HG03039 (cell line): Measurements from ENCODE around the gene PROZ.

Experiments
- ATAC-seq: cut with Tn5 transposase; IDR thresholded peaks from one replicate; pipeline ENCODE4 v1.9.1; 2021; ENCODE audit warnings: mild to moderate bottlenecking, moderate library complexity; ENCODE audit not compliant: unreplicated experiment

The PROZ gene

DNA sequence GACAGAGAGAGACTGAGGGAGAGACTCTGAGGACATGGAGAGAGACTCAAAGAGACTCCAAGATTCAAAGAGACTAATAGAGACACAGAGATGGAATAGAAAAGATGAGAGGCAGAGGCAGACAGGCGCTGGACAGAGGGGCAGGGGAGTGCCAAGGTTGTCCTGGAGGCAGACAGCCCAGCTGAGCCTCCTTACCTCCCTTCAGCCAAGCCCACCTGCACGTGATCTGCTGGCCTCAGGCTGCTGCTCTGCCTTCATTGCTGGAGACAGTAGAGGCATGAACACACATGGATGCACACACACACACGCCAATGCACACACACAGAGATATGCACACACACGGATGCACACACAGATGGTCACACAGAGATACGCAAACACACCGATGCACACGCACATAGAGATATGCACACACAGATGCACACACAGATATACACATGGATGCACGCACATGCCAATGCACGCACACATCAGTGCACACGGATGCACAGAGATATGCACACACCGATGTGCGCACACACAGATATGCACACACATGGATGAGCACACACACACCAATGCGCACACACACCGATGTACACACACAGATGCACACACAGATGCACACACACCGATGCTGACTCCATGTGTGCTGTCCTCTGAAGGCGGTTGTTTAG is 39.2 kb upstream of the PROZ start:
- ATAC-seq, result no peak

GRCh38 chr13:113119822-113120189 is 38.6 kb upstream of the PROZ start:
- no peak for ATAC-seq

DNA sequence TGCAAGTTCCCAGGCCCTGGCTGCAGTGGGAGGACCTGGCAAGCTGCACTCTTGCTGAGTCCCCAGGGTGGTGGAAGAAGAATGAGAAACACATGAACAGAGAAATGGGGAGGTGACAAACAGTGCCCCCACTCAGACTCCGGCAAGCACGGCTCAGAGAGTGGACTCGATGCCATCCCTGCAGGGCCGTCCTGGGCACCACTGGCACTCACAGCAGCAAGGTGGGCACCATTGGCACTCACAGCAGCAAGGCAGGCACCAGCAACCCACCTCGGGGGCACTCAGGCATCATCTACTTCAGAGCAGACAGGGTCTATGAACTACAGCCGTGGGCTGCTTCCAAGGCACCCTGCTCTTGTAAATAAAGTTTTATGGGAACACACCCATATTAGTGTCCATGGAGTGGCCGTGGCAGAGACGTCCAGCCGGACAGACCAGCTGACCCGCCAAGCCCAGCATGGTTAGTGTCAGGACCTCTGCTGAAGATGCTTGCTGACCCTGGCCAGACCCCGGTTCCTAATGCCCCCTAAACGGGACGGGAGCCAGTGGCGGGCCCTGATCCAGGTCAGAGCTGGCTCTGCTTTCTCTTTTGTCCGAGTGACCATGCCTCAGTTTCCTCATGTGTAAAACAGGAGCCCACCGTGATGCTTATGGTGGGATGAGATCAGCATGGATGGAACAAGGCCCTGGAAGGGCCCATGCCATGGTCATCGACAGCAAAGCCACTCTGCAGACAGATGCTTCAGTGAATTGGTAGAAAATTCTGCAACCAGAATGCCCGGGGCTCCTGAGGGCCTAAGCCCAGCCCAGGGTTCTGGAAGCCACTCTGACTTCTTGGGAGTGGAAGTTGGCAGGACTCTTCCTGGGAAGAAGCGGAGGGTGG is 37.9 kb upstream of the PROZ start:
- ATAC-seq, result no peak

GRCh38 chr13:113121183-113121927 is 37.1 kb upstream of the PROZ start:
- ATAC-seq, result no peak

- ATAC-seq, result no peak
These were observed 36.4 kb upstream of the PROZ start for GRCh38 chr13:113121928-113122471.

DNA sequence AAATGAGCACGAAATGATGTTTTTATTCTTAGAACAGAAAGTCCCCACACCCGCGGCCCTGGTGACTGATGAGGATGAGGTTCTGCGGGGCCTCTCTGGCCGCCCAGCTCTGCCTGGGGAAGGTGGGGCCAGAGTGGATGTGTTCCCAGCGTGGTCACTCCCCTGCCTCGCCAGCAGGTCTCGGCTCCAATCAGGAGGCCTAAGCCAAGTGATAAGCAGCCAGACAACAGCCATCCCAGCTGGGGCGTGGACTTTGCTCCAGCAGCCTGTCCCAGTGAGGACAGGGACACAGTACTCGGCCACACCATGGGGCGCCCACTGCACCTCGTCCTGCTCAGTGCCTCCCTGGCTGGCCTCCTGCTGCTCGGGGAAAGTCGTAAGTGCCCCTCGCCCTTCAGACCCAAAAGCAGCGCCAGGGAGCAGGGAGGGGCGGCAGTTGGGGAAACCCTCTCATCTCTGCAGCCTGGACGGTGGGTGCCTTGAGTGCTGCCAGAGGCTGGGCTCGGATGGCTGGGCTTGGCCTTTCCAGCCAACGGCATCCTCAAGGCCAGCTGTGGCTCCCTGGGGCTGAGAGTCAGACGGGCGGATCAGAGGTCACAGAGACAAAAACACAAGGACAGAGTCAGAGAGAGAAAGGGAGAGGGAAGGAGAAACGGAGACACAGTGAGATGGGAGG is 35.8 kb upstream of the PROZ start, which contains the start of gene F10:
Gene F10 (plus strand): TSS at position 250 of the 676 bp plus-strand sequence. CDS start 57 bp downstream, at position 307.
- no peak for ATAC-seq

DNA sequence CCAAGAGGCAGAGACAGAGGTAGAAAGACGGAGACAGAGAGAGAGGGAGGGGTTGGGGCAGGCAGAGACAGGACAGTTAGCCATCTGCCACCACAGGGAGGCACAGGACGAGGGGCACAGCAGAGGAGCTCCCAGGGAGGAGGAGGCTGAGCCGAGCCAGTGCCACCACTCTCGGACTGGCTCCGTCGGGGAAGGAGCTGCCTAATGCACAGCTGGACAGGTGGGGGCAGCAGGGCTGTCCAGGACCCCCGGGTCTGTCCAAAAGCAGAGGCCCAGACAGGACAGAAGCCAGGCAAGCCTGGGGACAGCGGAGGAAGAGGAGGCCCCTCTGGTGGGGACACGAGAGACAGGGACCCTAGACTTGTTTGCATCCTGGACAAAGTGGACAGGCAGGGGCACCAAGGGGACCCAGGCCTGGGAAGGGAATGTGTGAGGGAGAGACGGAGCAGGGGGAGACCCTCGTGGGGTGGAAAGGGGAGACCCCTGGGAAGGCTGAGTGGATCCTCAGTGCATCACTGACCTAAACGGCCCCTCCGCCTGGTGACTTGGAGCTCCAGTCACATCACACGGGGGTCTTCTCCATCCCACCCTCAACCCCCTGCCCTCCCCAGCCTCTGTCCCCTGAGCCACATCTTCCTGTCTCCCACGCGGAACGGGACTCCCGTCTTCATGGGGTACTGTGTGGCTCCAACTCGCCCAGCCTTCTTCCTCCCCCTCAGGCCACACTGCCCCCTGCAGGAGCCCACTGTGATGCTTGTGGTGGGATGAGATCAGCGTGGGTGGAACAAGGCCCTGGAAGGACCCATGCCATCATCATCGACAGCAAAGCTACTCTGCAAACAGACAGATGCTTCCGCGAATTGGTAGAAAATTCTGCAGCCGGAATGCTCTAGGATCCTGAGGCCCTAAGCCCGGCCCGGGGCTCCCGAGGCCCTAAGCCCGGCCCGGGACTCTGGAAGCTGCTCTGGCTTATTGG is 34.9 kb upstream of the PROZ start:
- no peak for ATAC-seq

DNA sequence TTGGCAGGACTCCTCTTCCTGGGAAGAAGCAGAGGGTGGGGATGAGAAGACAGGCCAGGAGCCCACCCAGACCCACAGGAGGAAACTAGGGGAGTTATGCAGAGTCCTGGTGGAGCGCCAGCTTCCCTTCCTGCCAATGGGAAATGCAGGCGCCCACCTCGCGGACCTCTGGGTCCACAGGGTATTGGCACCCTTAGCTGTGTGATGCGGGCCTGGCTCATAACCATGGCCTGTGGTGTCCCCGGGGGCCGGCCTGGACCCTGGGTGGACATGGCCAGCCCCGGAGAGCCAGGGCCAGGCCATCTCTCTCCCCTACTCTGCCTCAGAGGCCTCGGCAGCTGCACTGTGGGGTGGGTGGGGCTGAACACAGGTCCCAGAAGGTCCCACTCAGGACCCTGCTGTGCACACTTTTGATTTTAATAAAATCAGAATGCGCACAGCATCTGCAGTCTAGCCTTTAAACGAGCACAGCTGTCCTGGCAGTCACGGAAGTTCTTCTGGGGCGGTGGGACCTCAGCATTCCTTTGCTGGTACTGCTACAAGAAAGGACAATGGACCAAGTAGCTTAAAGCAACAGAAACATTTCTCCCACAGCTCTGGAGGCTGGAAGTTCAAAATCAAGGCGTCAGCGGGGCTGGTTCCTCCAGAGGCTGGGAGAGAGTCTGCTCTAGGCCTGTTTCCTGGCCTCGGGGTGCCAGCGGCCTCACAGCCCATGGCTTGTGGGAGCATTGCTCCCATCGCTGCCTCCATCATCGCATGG is 34.1 kb upstream of the PROZ start:
- ATAC-seq, result no peak

DNA sequence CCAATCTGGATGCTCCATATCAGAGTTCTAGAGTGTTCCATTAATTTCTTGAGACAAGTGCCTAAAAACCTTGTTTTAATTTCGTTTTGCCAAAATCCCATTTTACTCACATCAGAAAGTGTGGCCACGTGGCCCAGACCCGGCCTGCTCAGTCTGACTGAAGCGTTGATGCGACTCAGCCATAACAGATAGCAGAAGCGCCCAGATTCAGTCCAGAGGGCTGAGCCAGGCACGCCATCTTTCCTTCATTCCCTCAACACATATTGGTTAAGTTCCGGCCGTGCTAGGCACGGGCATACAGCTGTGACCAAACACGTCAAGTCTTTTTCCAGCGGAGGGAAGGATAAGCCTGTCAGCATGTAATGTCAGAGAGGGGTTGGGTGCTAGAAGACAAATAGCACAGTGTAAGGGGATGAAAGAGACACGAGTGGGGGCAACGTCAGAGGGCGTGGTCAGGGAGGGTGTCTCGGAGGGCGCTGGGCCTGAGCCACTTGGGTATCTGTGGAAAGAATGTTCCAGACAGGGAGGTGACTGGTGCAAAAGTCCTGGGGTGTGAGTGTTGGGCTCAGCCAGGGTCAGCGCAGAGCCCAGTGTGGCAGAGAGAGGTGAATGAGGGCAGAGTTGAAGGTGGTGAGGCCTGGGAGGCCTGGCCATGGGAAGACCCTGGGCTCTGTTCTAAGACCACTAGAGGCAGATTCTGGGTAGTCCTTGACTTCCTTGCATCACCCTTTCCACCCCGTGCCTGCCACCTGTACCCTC is 32.8 kb upstream of the PROZ start:
- no peak for ATAC-seq

DNA sequence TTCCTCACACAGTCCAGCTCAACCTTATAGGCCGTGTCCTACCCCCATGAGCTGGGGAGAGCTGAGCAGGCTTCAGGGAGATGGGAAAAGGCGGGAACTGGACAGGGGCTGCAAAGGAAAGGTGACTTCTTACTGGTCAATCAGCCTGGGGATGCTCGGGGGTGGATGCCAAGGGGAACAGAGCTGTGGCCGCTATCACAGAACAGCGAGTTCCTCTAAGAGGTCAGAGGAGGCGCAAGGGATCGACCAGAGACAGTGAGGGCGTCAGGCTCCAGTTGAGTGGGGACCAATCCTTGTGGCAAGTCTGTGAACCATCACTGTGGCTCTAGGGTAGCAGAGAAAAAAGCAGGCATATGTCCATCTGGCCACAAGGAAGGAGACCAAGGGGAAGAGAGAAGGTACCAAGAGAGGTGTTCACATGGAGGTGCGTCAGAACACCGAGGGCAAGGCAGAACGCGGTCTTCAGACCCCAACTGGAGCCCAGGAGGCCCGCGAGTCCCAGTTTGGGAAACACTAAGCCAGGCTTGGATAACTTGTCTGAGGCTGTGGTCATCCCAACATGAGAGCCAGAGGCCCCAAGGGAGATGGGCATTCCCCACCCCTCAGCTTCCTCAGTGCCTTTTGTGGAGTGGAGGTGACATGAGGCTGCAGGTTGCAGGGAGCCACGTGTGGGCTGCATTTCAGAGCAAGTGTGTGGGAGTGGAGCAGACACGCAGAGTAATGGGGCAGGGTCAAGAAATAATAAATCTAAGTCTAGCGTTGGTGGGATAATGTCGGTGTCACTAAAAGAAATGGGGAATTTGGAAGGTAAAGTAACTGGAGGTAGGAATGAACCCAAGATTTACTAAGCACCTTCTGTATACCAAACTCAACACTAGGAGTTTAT is 31.9 kb upstream of the PROZ start:
- no peak for ATAC-seq

GRCh38 chr13:113129480-113129879 is 29.0 kb upstream of the PROZ start:
- no peak for ATAC-seq

- ATAC-seq, result no peak
These were observed 28.3 kb upstream of the PROZ start for GRCh38 chr13:113129921-113130750.

DNA sequence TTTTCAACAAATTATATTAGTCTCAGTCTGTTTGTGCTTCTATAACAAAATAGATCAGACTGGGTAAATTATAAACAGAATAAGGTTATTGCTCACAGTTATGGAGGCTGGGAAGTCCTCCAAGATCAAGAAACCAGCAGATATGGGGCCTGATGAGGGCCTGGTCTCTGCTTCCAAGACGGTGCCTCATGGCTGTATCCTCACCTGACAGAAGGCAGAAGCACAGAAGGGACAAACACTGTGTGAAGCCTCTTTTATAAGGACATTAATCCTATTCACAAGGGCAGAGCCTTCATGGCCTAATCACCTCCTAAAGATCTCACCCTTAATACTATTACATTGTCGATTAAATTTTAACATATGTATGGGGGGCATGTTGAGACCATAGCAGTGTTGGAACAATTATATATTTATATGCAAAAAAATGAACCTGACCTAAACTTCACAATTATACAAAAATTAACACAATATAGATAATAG is 23.1 kb upstream of the PROZ start:
- ATAC-seq, result no peak

- ATAC-seq, result no peak
These were observed 20.7 kb upstream of the PROZ start for GRCh38 chr13:113137691-113138298.

DNA sequence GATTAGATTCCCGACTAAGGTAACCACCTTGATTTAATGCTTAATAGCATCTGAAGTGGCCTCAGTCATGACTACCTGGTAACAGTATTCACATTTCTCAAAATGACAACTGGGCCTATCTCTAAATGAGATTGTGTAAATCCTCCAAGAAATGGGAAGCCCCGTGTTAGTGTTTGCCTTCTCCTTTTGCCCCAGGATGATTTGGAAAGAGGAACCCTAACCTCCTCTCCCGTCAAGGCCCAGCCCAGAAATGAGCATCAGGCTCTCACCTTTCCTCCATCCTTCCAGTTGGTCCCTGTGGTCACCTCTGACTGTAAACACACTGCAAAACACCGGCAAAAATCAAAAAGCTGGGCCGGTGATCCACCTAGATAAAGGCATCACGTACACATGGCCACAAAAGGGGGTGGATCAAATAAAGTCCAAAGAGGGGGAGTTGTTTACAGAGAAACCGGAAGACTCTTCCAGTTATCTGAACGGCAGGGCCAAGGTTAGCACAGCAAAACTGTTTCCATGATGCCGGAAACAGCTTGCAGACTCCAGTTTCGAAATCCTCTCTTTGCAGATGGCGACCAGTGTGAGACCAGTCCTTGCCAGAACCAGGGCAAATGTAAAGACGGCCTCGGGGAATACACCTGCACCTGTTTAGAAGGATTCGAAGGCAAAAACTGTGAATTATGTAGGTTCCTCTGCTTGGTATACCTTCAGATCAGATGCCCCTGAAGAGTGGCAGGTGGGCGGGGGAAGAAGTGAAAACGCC is 19.5 kb upstream of the PROZ start:
- ATAC-seq, result no peak
